HS-27A (cell line): Measurements from ENCODE around the gene EIF1AD.

ENCODE experiments used
- DNase-seq: peaks from one replicate; pipeline ENCODE4 v3.0.0-alpha.2; 2012; ENCODE audit warnings: low read depth, missing footprints

EIF1AD gene

DNA sequence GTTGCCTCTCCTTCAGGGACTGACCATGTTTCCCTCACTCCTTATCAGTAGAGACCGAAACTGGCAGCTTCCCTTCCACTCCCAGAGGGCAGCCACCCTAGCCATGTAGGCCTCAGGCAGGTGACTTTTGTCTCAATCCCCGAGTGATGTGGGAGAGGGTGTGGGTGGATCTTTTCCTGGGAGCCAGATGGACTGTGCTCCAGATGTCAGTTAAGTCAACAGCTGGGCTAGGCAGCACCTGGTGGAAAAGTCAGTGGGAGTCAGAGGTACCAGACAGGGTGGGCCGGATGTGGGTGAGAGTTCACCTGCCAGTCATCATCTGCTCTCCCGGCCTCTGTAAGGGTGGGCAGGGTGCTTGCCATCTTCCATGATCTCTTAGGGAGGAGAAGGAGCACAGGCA, 2.2 kb upstream of the EIF1AD start:
- no peak for DNase-seq

DNA sequence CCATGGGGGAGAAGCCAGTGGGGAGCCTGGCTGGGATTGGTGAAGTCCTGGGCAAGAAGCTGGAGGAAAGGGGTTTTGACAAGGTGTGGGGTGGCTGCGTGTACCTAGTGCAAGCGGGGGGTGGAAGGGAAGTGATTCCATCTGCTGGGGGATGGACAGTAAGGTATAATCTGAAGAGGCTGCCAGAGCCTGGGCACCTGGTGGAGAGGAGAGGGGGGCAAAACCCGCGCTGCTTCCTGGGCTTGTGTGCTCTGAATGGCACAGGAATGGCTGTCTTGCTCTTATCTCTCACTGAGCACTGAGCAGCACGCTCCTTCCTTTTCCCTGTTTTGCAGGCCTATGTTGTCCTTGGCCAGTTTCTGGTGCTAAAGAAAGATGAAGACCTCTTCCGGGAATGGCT, 1.3 kb upstream of the EIF1AD start:
- DNase-seq = no peak

DNA sequence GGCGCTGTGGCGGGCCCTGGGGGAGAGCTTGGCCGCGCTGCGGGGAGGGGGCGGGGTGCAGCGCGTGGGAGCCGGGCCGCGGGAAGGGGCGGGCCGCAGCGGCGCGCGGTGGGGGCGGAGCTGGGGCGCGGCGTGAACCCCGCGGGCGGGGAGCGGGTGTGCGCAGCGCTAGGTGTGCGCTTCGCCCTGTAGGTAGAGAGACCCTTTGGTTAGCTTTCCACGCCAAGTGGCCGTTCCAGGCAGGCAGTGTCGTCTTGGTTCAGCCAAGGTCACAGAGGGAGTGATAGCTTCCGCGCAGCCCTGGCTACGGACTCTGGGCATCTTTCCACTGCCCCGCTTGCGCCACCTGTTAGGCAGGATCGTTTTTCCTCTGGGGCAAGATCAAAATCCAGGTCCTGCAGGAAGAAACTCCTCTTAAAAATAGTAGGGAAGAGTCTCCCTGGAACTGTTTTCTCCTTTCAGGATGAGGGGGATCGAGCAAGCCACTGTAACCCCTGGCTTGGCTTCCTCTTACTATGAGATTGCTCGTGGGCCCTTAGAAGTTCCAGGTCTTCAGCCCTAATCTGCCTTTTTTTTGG, 780 bp upstream of the EIF1AD start:
- DNase-seq = no peak

DNA sequence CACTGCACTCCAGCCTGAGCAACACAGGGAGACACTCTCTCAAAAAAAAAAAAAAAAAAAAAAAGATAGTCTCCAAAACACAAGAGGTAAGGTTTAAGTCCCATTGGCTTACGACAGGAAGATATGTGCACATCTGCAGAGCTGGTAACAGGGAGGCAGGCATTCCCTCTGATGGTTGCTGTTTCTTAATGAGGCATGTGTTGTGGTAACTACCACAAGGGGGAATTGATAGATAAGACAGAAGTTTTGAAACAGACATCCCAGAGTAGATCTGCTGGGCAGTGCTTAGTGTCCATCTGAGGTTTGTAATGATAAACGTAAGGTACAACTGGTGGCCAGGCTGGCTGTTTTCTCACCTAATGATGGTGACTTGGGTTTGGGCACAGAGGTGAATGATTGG, 4.7 kb downstream of the EIF1AD start:
- no peak for DNase-seq

DNA sequence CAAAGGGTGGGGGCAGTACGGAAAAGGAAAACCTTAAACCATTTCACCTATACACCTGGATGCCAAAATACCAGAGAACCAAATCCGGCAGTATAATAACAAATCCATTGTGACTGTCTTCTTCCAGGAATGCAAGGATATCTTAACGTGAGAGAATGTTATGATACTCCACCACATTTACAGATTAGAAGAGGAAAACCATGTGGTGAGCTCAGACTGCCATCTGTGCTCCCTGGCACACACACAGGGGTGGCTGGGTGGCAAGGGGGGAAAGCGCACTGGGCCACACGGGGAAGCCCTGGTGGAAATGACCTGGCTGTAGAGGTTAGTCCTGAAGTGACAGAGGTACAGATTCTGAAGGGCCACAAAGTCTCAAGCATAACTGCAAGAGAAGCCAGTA, 9.9 kb downstream of the EIF1AD start:
- no peak for DNase-seq

DNA sequence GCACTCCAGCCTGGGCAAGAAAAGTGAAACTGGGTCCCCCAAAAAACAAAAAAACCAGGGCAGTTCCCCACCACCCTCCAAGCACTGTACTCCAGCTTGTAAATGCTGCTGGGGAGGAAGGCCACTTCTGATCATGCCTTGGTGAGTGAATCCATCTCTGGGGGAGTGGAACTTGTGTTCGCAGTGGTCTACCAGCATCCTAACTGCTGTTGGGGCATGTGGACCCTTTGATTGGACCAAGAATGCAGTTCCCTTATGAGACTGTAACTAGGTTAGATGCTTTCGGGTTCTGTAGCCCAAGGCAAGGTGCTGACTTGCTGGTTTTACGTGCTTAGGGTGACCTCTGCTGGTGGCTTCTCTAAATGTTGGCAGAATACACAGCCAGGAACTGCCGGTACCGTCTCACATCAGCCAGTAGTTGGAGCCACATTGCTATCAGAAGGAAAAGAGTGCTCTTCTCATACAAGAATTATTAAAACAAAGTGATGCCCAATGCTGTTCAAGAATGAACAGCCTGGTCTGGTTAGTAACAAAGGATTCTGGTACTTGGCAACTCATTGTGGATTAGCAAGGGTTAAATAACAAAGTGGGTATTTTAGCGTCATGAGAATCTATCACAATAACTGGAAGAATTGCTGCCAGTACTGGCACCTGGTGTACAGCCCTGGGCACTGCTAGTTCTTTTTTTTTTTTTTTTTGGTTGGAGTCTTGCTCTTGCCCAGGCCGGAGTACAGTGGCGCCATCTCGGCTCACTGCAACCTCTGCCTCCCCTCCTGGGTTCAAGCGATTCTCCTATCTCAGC, 13.0 kb downstream of the EIF1AD start:
- DNase-seq = peak; percentile 98

DNA sequence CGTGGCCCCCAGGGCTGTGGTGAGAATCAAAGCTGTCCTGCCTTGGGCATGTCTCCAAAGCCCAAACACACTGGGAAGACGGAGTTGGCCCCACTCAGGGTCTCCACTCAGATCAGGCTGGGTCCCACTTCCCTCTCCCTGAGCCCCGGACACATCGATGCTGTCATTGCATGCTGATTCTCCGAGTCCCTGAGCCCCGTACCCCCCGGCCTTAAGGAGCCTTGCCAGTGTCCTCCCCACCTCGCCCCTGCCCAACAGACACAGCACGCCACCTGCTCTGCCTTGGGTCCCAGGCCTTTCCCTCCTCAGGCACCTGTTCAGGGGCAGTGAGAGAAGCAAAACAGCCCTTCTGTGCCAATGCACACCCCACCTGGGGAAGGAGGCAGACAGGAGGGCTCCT, 14.6 kb downstream of the EIF1AD start:
- DNase-seq = no peak

DNA sequence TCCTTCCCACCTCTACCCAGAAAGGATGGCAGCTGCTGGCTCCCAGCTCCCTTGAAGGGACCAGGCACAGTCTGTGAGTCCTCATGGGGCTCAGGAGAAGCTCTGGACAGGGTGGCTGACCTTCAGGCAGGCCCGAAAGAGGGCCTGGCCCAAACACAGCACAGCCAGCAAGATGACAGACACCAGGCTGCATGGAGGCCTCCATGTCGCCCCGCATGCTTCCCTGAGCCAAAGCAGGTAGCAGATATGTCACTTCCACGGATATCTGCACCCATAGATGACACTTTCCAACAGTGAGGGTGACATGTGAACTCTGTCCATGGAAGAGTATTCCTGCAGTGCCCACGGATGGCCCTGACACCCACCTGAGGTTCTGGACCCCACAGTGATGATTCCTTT, 18.4 kb downstream of the EIF1AD start:
- no peak for DNase-seq

DNA sequence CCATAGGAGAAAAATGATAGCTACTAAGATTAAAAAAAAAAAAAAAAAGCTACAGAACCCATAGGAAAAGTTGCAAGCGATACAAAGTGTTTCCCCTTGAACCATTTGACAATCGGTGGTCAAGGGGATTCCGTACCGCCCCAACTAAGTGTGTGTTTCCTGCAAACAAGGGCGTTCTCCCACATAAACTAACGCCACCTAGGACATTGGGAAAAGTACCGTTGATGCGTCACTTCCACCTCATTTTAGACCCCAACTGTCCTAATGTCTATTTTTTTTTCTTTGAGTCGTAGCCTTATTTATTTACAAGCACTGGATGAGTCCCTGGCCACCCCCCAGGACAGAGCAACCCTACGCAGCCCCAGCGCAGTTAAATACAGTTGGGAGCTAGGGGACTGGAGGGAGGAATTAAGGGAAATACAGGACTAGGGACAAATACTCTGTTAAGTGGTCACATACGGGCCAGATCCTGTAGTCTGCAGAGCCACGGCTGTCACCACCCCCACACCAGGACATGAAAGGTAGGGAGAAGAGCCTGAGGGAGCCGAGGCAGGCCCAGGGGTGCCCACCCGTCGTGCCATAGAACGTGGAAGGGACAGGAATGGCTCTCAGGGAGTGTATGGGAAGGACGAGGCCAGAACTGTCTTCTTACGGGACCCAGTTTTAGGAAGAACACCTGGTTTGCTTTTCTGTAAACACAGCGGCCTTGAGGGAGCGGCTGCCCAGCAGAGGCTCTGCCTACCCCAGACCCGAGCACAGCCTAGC, 19.0 kb downstream of the EIF1AD start:
- DNase-seq = no peak

DNA sequence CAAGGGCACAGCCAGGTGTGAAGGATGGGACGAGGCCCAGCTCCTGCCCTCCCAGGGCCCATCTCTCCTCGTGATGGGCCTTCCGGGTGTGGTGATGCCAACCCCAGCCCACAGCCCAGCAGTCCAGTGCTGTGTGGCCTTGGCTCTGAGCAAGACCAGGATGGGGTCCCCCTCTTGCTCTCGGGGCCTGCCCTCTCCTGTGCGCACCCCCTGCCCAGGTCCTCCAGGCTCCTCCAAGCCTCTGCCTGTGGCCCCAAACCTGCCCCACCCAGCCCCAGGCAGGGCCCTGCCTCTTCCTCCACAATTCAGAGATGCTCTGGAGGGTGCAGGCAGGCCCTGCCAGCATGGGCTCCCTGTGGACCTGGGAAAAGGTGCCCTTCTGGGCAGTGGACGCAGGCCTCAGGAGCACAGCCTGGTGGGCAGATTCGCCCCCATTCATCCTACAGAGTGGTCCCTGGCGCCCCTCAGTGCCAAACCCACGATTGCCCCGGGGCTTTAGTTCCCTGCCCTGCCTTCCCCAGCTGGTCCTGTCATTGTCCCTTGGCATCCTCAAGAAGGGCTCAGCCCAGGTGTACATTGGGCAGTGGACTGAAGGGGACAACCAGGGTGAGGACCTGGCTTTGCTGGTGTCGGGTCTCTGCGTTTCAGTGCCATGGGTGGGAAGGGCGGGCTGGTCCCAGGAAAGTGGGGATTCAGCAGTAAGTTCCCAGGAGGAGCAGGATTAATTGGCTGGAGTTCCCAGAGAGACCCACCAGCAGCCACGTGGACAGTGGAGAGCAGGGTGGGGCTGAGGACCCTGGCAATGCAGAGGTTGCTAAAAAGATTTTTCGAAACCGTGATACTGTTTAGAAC, 19.8 kb downstream of the EIF1AD start:
- DNase-seq = no peak

DNA sequence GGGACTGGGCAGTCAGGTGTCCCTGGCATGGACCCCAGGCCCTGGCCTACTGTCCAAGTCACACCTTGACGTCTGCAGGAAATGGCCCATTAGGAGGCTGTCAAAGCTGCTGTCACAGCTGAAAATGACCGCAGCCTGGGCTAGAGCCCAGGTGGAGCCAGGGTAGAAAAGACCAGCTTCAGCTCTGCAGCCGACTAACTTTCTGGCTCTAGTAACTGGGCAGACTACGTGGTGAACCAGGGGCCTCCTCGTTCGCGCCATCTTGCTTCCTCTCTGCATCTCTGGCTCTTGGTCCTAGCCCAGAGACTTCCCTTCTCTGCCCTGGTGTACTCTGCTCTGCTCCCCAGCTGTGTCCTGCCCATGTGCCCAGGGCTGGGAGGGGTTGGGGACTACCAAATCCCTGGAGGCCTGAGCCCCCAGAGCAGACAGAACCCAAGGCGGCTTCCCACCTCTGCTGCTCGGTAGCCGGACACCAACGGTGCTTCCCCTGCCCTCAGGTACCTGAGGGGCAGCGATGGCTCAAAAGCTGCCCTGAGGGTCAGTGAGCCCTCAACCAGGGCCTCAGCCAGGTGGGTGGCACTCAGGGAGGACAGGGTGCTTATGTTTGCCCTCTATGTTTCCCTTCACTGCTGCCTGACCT, 20.7 kb downstream of the EIF1AD start:
- DNase-seq = no peak

DNA sequence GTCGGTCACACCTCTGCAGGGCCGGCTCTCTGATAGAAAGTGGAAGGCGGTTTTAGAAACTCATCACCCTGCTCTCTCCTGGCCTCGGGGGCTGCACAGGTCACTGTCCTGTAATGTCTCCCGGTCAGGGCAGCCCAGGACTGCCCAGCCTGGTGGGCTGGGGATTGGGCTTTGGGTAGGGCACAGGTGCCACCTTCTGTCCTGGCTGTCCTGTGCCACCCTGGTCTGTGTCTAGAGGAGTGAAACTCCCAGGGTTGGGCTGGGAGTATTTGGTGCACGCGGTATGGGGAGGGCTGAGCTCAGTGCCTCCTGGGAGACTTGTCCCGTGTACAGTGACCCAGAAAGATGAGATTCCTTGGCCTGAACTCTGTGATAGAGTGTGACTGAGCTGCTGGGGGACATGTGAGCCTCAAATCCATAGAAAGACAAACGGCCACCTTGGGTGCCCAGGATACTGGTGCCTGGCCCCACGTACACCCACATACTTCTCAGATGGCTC, 22.6 kb downstream of the EIF1AD start:
- no peak for DNase-seq

DNA sequence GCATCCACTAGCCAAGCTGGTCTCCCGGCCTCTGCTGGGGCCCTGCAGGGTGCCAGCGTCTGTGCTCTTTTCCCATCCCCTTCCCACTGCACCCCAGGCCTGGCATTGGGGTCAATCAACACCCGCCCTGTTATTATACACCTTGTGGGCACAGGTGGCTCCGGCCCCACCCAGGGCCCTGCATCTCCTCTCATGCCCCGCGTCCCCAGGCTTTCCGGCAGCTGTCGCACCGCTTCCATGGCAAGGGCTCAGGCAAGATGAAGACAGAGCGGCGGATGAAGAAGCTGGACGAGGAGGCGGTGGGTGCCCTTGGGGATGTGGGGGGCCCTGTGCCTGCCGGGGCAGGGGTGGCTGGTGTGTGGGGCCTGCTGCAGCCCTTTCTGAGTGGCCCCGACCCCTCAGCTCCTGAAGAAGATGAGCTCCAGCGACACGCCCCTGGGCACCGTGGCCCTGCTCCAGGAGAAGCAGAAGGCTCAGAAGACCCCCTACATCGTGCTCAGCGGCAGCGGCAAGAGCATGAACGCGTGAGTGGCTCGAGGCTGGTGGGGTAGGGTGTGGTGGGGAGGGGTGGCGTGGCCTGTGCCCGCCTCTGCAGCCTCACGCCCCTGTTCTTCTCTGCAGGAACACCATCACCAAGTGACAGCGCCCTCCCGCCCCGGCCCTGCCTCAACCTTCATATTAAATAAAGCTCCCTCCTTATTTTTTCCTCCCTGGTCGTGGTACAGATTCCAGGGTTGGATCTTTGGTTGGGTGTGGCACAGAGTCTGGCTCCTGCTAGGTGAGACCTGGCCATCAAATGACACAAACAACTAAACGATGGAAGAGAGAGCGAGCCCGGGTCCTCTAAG, 23.3 kb downstream of the EIF1AD start:
- no peak for DNase-seq

DNA sequence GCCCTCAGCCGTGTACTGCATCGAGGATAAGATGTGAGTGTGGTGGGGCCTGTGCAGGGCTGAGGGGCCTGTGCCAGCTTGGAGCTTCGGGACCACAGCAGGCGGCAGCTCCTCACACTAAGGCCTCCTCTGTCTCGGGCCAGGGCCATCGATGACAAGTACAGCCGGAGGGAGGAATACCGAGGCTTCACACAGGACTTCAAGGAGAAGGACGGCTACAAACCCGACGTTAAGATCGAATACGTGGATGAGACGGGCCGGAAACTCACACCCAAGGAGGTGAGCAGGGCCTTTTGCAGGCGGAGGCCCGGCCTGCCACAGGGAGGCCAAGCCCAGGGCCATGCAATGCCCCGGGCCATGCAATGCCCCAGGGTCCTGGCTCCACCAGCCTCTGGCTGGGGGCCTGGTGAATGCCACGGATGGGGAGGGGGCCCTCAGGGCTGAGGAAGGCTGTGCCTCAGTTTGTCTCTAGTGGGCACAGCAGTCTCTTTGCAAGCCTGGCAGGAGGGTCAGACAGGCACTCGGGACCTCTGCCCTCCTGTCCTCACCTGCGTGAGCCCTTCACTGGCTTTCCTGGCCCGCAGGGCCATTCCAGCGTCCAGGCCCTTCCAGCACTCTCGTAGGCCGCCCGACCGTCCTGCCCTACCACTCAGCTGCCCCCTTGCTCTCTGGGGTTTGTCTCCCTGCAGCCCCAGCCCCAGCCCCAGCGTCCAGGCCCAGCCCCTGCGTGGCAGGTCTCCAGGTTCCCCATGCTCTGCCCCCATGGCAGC, 24.2 kb downstream of the EIF1AD start:
- no peak for DNase-seq

DNA sequence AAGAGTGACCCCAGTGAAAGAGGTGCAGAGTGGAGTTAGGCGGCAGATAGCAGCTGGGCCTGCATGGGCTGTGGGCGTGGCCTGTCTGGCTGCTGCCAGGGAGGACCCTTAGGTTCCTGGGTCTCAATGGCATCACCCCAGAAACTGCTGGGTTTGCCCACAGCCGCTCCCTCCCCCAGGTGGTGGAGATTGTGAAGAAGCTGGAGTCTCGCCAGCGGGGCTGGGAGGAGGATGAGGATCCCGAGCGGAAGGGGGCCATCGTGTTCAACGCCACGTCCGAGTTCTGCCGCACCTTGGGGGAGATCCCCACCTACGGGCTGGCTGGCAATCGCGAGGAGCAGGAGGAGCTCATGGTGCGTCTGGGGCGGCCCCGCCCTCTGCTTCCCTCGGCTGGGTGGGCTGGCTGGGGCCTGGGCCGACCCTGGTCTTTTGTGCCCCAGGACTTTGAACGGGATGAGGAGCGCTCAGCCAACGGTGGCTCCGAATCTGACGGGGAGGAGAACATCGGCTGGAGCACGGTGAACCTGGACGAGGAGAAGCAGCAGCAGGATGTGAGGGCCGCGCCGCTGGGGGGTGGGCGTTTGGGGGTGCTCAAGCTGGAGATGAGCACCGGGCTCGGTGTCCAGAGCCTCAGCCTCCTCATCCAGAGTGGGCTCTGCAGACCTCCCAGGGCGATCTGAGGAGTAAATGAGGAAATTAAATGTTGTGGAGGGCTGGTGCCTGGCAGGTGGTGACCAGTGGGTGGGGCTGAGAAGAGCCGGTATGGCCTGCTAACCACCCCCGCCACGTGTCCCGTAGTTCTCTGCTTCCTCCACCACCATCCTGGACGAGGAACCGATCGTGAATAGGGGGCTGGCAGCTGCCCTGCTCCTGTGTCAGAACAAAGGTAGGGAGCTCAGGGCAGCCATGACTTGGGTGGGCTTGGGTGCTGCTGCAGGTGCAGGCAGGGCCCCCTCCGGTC, 25.5 kb downstream of the EIF1AD start:
- DNase-seq = no peak

DNA sequence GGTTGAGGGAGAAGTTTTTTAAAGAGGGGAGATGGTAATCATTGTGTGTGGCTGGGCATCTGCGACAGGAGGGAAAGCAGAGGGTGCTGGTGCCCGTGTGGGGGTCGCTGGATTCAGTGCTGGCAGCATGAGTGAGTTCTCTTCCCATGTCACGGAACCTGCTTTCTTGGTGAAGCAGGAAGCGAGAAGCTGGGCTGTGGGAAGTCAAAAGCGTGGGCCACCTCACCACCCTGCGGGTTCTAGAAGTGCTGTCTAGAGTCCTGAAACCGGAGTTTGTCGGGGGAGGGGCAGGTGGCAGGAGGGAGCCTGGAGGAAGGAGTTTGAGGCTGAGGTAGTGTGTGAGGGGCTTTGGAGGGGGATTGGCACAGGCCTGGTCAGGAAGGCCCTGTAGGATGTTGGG, 26.2 kb downstream of the EIF1AD start:
- no peak for DNase-seq

DNA sequence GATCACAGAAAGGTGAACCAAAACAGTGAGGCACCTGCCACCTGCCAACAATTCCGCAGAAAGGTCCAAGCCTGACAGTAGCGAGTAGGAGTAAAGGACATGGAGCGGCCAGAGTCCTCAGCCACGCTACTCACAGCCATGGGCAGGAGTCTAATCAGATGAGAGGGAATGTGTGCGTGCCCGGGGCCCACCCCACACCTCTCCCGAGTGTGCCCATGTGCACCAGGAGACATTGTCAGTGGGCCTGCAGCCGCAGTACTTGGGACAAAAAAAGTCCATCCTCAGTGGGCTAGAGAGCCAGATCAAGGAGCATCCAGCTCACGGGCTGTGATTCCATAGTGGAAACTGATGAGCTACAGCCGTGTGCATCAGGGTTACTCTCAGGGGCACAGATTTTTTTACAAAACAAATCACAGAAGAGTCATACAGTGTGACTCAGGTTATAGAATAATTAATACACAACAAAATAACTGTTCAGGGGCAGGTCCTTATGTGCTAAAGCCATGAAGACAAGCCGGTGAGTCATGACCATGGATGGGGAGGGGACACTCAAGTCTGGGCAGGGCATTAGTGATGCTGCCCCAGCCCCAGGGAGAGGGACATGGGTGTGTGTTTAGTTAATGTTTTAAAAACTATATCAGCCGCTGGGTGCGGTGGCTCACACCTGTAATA, 28.4 kb downstream of the EIF1AD start:
- DNase-seq = no peak

DNA sequence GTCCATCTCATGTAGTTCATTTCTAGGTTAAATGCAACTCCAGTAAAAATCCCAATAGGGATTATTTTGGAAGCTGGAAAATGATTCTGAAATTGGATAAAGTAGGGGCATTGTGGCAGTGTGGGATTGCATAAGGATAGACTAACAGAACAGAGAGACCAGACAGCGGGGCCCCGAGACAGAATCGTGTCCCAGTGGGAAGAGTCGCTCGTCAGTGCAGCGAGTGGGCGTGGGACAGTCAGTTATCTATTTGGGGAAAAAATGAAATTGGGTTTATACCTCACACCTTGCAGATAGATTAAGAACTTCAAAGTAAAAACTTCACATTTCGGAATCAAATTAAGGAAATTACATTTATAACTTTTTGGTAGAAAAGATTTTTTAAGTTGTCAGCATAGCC, 29.8 kb downstream of the EIF1AD start:
- no peak for DNase-seq
